Muscle layer of duodenum (tissue), 2 donors: ENCODE data around the gene PRMT9.

Source experiments
- H3K27ac ChIP-seq: one replicate; pipeline ENCODE4 v1.7.0; 2013; ENCODE audit warnings: mild to moderate bottlenecking, low read length
- H3K27me3 ChIP-seq: one replicate; pipeline ENCODE4 v1.7.0; 2013; ENCODE audit warnings: low read depth, mild to moderate bottlenecking, control low read depth, low read length
- H3K36me3 ChIP-seq, 2 donors: one replicate each; pipeline ENCODE4 v1.7.0; 2013; ENCODE audit warnings: low read length in 2 of 2, control low read depth in 1 of 2, mild to moderate bottlenecking in 1 of 2; ENCODE audit not compliant: insufficient read depth in 2 of 2, control insufficient read depth in 1 of 2
- H3K4me1 ChIP-seq, 2 donors: one replicate each; pipeline ENCODE4 v1.7.0; 2013; ENCODE audit warnings: low read length in 2 of 2, mild to moderate bottlenecking in 2 of 2, control low read depth in 1 of 2, moderate library complexity in 1 of 2; ENCODE audit not compliant: insufficient read depth in 2 of 2, control insufficient read depth in 1 of 2
- H3K4me3 ChIP-seq, 2 donors: one replicate each; pipeline ENCODE4 v1.7.0; 2013; ENCODE audit warnings: low read length in 2 of 2, low read depth in 1 of 2, mild to moderate bottlenecking in 1 of 2
- H3K9me3 ChIP-seq, 2 donors: one replicate each; pipeline ENCODE4 v1.7.0; 2013; ENCODE audit warnings: low read length in 2 of 2, control low read depth in 1 of 2, mild to moderate bottlenecking in 1 of 2; ENCODE audit not compliant: control insufficient read depth in 1 of 2
- donor health status: healthy.

The PRMT9 gene

GRCh38 chr4:147714575-147715401, 30.8 kb upstream of the PRMT9 start:
- Histone ChIP-seq H3K4me1 (no peaks in the 10 kb centered on the region), H3K27ac (no peak overlapping the region), H3K9me3 (no peaks in the 10 kb centered on the region), H3K27me3 (no peaks in the 10 kb centered on the region), H3K4me3 (no peak overlapping the region), H3K36me3 (no peaks in the 10 kb centered on the region)

GRCh38 chr4:147709999-147710398, 26.0 kb upstream of the PRMT9 start:
- Histone ChIP-seq H3K4me3 (no peak overlapping the region), H3K27ac (no peak overlapping the region), H3K27me3 (no peaks in the 10 kb centered on the region), H3K36me3 (no peaks in the 10 kb centered on the region), H3K4me1 (no peaks in the 10 kb centered on the region), H3K9me3 (no peaks in the 10 kb centered on the region)

GRCh38 chr4:147707892-147708672, 24.1 kb upstream of the PRMT9 start:
- no peaks in the 10 kb centered on the region for H3K36me3 ChIP-seq
- no peaks in the 10 kb centered on the region for H3K27me3 ChIP-seq
- peak overlapping the region; percentile 15 to 24 for H3K4me3 ChIP-seq
- no peak overlapping the region for H3K27ac ChIP-seq
- no peaks in the 10 kb centered on the region for H3K9me3 ChIP-seq
- H3K4me1 ChIP-seq: no peaks in the 10 kb centered on the region

- Histone ChIP-seq H3K4me3 (no peak overlapping the region), H3K27me3 (no peaks in the 10 kb centered on the region), H3K27ac (no peak overlapping the region), H3K36me3 (no peaks in the 10 kb centered on the region), H3K4me1 (no peaks in the 10 kb centered on the region), H3K9me3 (no peaks in the 10 kb centered on the region)
These were observed 20.9 kb upstream of the PRMT9 start for GRCh38 chr4:147704846-147705245.

- Histone ChIP-seq H3K27me3 (no peaks in the 10 kb centered on the region), H3K4me3 (no peak overlapping the region), H3K9me3 (no peaks in the 10 kb centered on the region), H3K36me3 (no peaks in the 10 kb centered on the region), H3K4me1 (no peaks in the 10 kb centered on the region), H3K27ac (no peak overlapping the region)
These were observed 12.9 kb upstream of the PRMT9 start for GRCh38 chr4:147696866-147697265.

GRCh38 chr4:147693218-147693617, 9.3 kb upstream of the PRMT9 start:
- no peaks in the 10 kb centered on the region for H3K36me3 ChIP-seq
- H3K4me3 ChIP-seq: no peak overlapping the region
- H3K27ac ChIP-seq: no peak overlapping the region
- no peaks in the 10 kb centered on the region for H3K27me3 ChIP-seq
- H3K4me1 ChIP-seq: no peaks in the 10 kb centered on the region
- H3K9me3 ChIP-seq: no peaks in the 10 kb centered on the region

GRCh38 chr4:147691820-147692219, 7.9 kb upstream of the PRMT9 start:
- no peaks in the 10 kb centered on the region for H3K36me3 ChIP-seq
- no peaks in the 10 kb centered on the region for H3K27me3 ChIP-seq
- H3K9me3 ChIP-seq: no peaks in the 10 kb centered on the region
- H3K4me1 ChIP-seq: no peaks in the 10 kb centered on the region
- no peak overlapping the region for H3K4me3 ChIP-seq
- no peak overlapping the region for H3K27ac ChIP-seq

- no peaks in the 10 kb centered on the region for H3K4me1 ChIP-seq
- no peaks in the 10 kb centered on the region for H3K9me3 ChIP-seq
- H3K4me3 ChIP-seq: no peak overlapping the region
- H3K27ac ChIP-seq: no peak overlapping the region
- no peaks in the 10 kb centered on the region for H3K36me3 ChIP-seq
- no peaks in the 10 kb centered on the region for H3K27me3 ChIP-seq
These were observed 5.1 kb upstream of the PRMT9 start for GRCh38 chr4:147689067-147689466.

GRCh38 chr4:147683188-147683591, 773 bp downstream of the PRMT9 start:
- peaks cover 0 to 5% of the 10 kb centered on the region in 2 donors for H3K4me1 ChIP-seq
- H3K9me3 ChIP-seq: no peaks in the 10 kb centered on the region
- peaks cover 0 to 16% of the 10 kb centered on the region in 2 donors for H3K36me3 ChIP-seq
- peak overlapping the region; percentile 94 for H3K27ac ChIP-seq
- no peaks in the 10 kb centered on the region for H3K27me3 ChIP-seq
- H3K4me3 ChIP-seq: peak overlapping the region; percentile 86 to 99

GRCh38 chr4:147682755-147683154, 1.2 kb downstream of the PRMT9 start:
- Histone ChIP-seq H3K9me3 (no peaks in the 10 kb centered on the region), H3K36me3 (peaks cover 0 to 16% of the 10 kb centered on the region in 2 donors), H3K27me3 (no peaks in the 10 kb centered on the region), H3K4me3 (peak overlapping the region; percentile 86 to 99), H3K27ac (no peak overlapping the region), H3K4me1 (peaks cover 0 to 6% of the 10 kb centered on the region in 2 donors)

- peaks cover 0 to 16% of the 10 kb centered on the region in 2 donors for H3K36me3 ChIP-seq
These were observed 5.0 kb downstream of the PRMT9 start for GRCh38 chr4:147678796-147679549.

More at GRCh38 chr4:147678796-147679549, 5.0 kb downstream of the PRMT9 start:
- Histone ChIP-seq H3K27me3 (no peaks in the 10 kb centered on the region), H3K4me3 (no peak overlapping the region), H3K4me1 (peaks cover 0 to 8% of the 10 kb centered on the region in 2 donors), H3K27ac (no peak overlapping the region), H3K9me3 (no peaks in the 10 kb centered on the region)
